ENCODE results near the gene ITSN2.

DNA sequence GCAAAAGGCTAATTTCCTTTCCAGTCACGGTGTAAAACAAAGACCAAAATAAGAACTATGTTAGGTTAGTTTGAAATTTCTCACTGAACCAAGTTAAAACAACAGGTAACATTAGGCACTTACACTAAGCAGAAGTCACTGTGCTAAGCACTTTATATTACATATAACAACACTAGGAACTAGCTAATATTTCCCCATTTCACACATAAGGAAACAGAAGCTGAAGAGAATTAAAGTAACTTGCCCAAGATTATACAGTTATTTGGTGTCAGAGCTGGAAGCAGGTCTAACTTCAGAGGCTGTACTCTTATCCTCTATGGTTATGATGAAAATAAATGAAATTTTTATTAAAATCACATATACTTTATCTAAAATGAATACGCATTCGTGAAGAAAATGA, 5.9 kb downstream of the ITSN2 start:
- no peak for TF ChIP-seq GLIS3 (CRISPR knock-in tag; IDR thresholded peaks at IDR 0.05)
- TF ChIP-seq SNAI2 (CRISPR knock-in tag; IDR thresholded peaks at IDR 0.05) = no peak
- TF ChIP-seq TCF4 (CRISPR knock-in tag; IDR thresholded peaks at IDR 0.05; ENCODE audit: borderline replicate concordance) = no peak
- TF ChIP-seq PATZ1 (CRISPR knock-in tag; IDR thresholded peaks at IDR 0.05; ENCODE audit: borderline replicate concordance) = no peak
- TF ChIP-seq, protein P1, sequence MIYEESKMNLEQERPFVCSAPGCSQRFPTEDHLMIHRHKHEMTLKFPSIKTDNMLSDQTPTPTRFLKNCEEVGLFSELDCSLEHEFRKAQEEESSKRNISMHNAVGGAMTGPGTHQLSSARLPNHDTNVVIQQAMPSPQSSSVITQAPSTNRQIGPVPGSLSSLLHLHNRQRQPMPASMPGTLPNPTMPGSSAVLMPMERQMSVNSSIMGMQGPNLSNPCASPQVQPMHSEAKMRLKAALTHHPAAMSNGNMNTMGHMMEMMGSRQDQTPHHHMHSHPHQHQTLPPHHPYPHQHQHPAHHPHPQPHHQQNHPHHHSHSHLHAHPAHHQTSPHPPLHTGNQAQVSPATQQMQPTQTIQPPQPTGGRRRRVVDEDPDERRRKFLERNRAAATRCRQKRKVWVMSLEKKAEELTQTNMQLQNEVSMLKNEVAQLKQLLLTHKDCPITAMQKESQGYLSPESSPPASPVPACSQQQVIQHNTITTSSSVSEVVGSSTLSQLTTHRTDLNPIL (CRISPR knock-in tag; IDR thresholded peaks at IDR 0.05; ENCODE audit: low read depth) = no peak
- TF ChIP-seq ARNTL (CRISPR knock-in tag; IDR thresholded peaks at IDR 0.05; ENCODE audit: borderline replicate concordance, low read depth) = no peak
